HG03558 (cell line): Measurements from ENCODE around the gene DHRS4L2.
"Not testable (repeated sequence)": the region's sequence is repeated elsewhere in the genome, so short reads cannot be mapped to it uniquely, and the experiment has no call there.

Experiments used
- ATAC-seq: cut with Tn5 transposase; IDR thresholded peaks from one replicate; pipeline ENCODE4 v1.9.1; 2021; ENCODE audit warnings: moderate number of reproducible peaks; ENCODE audit not compliant: unreplicated experiment; ENCODE audit errors: extremely low read depth

The DHRS4L2 gene

DNA sequence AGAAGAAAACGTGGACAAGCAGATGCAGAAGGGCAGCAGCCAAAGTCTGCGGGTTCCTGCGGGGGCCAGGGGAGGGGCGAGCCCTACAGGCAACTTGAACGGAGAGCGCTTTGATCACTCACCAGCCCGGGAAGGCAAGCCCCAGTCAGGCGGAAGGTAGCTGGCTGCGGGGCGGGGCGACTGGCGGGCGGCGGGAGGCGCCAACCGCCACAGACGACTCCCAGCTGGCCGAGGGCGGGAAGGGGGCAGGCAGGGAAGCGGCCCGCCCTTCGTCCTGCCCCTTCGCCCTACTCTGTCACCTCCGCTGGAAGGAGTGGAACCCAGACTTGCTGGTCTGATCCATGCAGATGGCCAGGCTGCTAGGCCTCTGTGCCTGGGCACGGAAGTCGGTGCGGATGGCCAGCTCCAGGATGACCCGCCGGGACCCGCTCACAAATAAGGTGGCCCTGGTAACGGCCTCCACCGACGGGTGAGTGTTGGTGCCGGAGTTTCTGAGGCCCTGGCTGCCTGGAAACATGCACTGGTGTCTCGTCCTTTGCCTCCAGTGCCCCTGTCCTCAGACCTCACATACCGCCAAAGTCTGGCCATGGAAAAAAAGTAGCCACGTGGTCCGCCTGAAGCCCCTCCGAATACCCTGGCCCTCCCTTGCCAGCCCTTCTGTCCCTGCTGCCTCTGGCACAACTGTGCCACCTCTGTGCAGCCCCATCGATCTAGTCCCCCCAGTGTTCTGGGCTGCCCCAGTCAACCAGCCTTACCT lies at the start of gene DHRS4L2:
DHRS4L2 (plus strand) TSS at position 323 of the 757 bp plus-strand sequence; CDS start at position 342, 19 bp downstream.
- ATAC-seq: peak; percentile 72

DNA sequence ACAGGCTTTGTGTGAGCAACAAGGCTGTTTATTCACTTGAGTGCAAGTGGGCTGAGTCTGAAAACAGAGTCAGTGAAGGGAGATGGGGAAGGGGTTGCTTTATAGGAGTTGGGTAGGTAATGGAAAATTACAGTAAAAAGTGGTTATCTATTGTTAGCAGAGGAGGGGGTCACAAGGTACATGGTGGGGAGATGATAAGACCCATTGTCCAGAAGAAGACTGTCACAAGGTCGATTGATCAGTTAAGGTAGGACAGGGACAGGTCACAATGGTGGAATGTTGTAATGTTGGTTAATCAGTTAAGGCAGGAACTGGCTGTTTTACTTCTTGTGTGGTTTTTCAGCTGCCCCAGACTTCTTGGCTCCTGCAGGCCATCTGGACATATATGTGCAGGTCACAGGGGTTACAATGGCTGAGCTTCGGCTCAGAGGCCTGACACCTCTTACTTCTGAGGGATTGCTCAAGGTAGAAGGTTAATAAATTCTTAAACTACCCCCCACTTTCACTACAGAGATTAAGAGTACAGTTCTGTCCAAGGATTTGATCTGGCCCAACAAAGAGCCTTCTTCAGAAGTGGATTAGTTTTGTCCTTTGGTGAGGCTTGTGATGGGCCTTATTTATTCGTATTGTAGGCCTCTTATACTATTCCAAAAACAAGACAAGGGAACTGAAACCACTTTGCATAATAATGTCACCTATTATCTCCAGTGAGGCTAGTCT lies 49.0 kb upstream of the DHRS4L2 start:
- no peak for ATAC-seq

- no peak for ATAC-seq
Observed at GRCh38 chr14:23941230-23941629, 47.5 kb upstream of the DHRS4L2 start.

GRCh38 chr14:23941669-23942068 lies 47.1 kb upstream of the DHRS4L2 start:
- ATAC-seq: no peak

GRCh38 chr14:23942587-23942986 lies 46.1 kb upstream of the DHRS4L2 start:
- ATAC-seq: no peak

GRCh38 chr14:23949069-23949468 lies 39.7 kb upstream of the DHRS4L2 start:
- not testable (repeated sequence) for ATAC-seq

DNA sequence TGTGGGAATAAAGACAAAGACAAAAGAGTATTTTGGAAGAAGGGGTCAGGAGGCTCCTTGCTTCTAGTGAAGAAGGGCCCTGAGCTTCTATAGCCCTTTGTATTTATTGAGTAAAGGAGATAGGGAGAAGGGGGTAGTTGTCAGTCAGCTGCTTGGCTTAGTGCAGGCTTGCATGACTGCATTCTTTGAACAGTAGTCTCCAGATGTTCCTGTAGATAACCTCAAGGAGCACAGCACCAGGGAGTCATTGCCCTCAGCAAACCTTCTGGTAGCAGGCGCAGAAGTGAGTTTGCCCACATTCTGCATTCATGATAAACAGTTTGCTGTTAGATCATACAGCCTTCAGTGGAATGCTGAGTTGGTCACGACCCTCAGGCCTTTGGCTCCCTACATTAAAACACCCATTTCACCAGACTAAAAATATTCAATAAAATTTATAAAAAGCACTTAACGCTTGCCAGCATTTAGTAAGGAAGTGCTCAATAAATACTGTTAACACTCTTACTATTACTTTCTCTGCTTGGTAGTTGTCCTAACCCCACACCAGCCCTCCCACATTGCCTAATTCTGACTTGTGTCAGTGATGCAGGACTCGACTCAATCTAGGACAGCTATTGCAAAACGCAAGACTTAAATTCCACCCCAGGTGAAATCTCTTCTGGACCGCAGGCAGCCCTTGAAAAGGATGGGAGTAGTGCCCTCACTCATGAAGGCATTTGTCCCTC lies 38.2 kb upstream of the DHRS4L2 start:
- ATAC-seq: no peak

DNA sequence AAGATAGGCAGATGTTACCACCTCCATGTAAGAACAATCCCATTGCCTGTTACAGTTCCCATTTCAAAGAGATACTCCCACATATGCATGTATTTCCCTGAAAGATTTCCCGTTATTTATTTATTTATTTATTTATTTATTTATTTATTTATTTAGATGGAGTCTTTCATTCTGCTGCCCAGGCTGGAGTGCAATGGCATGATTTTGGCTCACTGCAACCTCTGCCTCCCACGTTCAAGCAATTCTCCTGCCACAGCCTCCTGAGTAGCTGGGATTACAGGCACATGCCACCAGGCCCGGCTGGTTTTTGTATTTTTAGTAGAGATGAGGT lies 37.6 kb upstream of the DHRS4L2 start:
- ATAC-seq: not testable (repeated sequence)

- no peak for ATAC-seq
Observed at GRCh38 chr14:23951590-23952201, 37.0 kb upstream of the DHRS4L2 start.

- ATAC-seq: not testable (repeated sequence)
Observed at GRCh38 chr14:23953116-23953463, 35.6 kb upstream of the DHRS4L2 start.

GRCh38 chr14:23953464-23954278 lies 35.1 kb upstream of the DHRS4L2 start, which contains the start of gene DHRS4:
DHRS4 (plus strand) TSS chr14:23953770; CDS start chr14:23953789, 19 bp downstream.
- peak; percentile 53 for ATAC-seq

DNA sequence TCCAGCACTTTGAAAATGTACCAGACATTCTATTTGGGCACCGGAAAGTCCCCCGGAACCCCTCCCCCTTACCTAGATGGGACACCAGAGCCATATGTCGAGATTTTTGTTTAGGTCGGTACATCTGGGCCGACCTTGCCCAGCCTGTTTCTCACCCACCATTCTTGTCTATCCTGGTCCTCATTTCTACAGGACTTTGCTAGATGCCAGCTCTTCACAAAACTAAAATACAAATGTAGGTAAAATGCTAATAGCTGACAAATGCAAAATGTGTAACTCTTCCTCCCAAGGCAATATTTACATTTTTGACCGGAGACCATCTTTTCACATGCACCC lies 34.5 kb upstream of the DHRS4L2 start:
- ATAC-seq: not testable (repeated sequence)

DNA sequence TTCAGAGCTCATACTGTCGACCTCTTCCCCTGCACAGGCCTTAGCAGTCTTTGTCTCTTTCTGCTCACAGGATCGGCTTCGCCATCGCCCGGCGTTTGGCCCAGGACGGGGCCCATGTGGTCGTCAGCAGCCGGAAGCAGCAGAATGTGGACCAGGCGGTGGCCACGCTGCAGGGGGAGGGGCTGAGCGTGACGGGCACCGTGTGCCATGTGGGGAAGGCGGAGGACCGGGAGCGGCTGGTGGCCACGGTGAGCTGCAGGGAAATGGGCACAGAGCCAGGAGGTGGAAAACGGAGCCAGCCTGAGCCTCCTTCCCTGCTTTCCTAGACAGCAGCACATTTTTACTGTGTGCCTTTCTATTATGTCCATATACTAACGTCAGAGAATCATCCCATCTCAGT lies 33.8 kb upstream of the DHRS4L2 start:
- ATAC-seq: not testable (repeated sequence)

GRCh38 chr14:23955811-23956210 lies 32.9 kb upstream of the DHRS4L2 start:
- not testable (repeated sequence) for ATAC-seq

DNA sequence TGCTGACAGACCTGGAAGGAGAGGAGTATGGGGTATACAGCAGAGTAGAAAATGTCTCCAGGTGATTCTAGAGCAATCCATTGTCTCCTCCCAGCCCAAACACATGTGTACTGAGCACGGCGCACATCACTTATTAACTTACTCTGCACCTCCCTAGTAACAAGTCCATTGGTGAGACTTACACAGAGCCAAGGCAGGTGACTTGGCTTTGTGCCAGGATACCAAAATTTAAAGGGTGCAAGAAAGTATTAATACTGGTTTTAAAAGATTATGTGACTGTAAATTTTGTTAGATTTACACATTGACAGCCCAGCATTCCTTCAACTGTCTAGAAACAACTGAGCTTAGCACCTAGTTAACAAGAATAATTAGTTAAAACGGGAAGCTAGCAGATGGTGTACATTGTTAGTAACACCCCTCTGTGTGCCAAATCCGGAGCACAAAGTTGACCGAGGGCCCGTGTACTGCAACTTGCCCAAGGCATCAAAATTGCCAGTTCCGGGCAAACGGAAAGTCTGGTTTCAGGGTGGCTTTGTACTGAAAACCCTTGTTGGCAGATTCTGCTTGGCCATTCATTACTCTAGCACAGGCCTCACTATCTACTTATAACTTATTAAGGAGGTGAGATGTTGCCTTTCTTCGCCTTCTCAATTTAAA lies 30.7 kb upstream of the DHRS4L2 start:
- not testable (repeated sequence) for ATAC-seq

- not testable (repeated sequence) for ATAC-seq
Observed at GRCh38 chr14:23960899-23961298, 27.8 kb upstream of the DHRS4L2 start.

GRCh38 chr14:23961704-23962103 lies 27.0 kb upstream of the DHRS4L2 start:
- ATAC-seq: not testable (repeated sequence)

- not testable (repeated sequence) for ATAC-seq
Observed at GRCh38 chr14:23969130-23969480, 19.6 kb upstream of the DHRS4L2 start.

- not testable (repeated sequence) for ATAC-seq
Observed at GRCh38 chr14:23969481-23970282, 19.0 kb upstream of the DHRS4L2 start.
